HepG2 (cell line): Measurements from ENCODE around the gene CD300C. TPM values are rescaled to one million over a fixed set of nuclear protein-coding genes. Genes with fewer than 3 reads are reported as not detected.

ENCODE experiments used
- ATAC-seq: fragments of 200-7000 bp; cut with Tn5 transposase; 3 replicates; pipeline ENCODE4 v1.9.1; 2020; ENCODE audit warnings: mild to moderate bottlenecking, moderate library complexity
- BruUV-seq: library from RNA; stranded (reverse); fragments of 400-500 nt; replicated peaks from 2 replicates; lab custom pipeline; 2021; lab: Mats Ljungman, UMichigan
- CTCF ChIA-PET: fragments of 300-600 bp; formaldehyde crosslinking; extraction: SDS; loops from one replicate; lab custom pipeline; 2021; ENCODE audit warnings: low total read pairs, inconsistent platforms, low intra/inter-chr PET ratio; lab: Yijun Ruan, JAX
- POLR2A ChIA-PET: fragments of 350-600 bp; sonication (Branson Sonifier 250); formaldehyde crosslinking; loops from one replicate; lab custom pipeline; 2020; ENCODE audit warnings: antibody characterized with exemption, inconsistent platforms; lab: Yijun Ruan, JAX
- DNase-seq: peaks from one replicate; pipeline ENCODE4 v3.0.0-alpha.2; 2015; ENCODE audit warnings: low spot score
- FAIRE-seq: peaks from 3 replicates; lab custom pipeline; 2011; peaks lifted over from hg19 to GRCh38; lab: Jason Lieb, UNC
- H2AFZ ChIP-seq: one replicate; pipeline ENCODE4 v1.6.1; 2011; ENCODE audit warnings: low read length, inconsistent platforms
- H3K27ac ChIP-seq: fragments of 300-600 bp; 3 replicates; pipeline ENCODE4 v1.8.0; 2011; ENCODE audit warnings: mixed run types, mild to moderate bottlenecking, mixed read lengths, low read length, inconsistent platforms; ENCODE audit not compliant: insufficient read depth; ENCODE audit errors: extremely low read length
- H3K27me3 ChIP-seq, 2 experiments: fragments of 200-600 bp in 1 of 2; 2 replicates in 1 of 2; 3 replicates in 1 of 2; pipeline versions ENCODE4 v1.6.0 to v1.8.0; 2011; ENCODE audit warnings: low read length in 2 of 2, mild to moderate bottlenecking in 2 of 2, moderate library complexity in 2 of 2, inconsistent platforms in 1 of 2; ENCODE audit not compliant: insufficient read depth in 2 of 2, control insufficient read depth in 1 of 2
- H3K36me3 ChIP-seq, 2 experiments: fragments of 200-600 bp in 1 of 2; replicated peaks in 1 of 2; 2 replicates in 1 of 2; 3 replicates in 1 of 2; pipeline versions ENCODE4 v1.5.1 to v1.8.0; 2011; ENCODE audit warnings: low read length in 2 of 2, inconsistent platforms in 1 of 2; ENCODE audit not compliant: insufficient read depth in 2 of 2, control insufficient read depth in 1 of 2
- H3K4me1 ChIP-seq: 2 replicates; pipeline ENCODE4 v1.5.1; 2012; ENCODE audit warnings: low read length, inconsistent platforms; ENCODE audit not compliant: insufficient read depth
- H3K4me2 ChIP-seq: 2 replicates; pipeline ENCODE4 v1.6.0; 2011; ENCODE audit warnings: low read depth, low read length, inconsistent platforms
- H3K4me3 ChIP-seq, 3 experiments: fragments of 200-600 bp in 1 of 3; sonication (generic), shearing (Covaris generic) in 1 of 3; replicated peaks in 1 of 3; 2 replicates each; pipeline ENCODE4 v1.5.1; 2011 to 2016; ENCODE audit warnings: low read length in 3 of 3, inconsistent platforms in 2 of 3, low read depth in 2 of 3, mild to moderate bottlenecking in 2 of 3, control low read depth in 1 of 3, mixed read lengths in 1 of 3; ENCODE audit not compliant: insufficient read depth in 1 of 3
- H3K79me2 ChIP-seq: one replicate; pipeline ENCODE4 v1.6.1; 2011; ENCODE audit warnings: low read length, inconsistent platforms; ENCODE audit not compliant: insufficient read depth
- H3K9ac ChIP-seq: 2 replicates; pipeline ENCODE4 v1.6.0; 2011; ENCODE audit warnings: mild to moderate bottlenecking, low read depth, low read length, inconsistent platforms; ENCODE audit not compliant: insufficient read depth
- H3K9me3 ChIP-seq: 2 replicates; pipeline ENCODE4 v1.5.1; 2012; ENCODE audit warnings: mild to moderate bottlenecking, low read length
- H4K20me1 ChIP-seq: 2 replicates; pipeline ENCODE4 v1.6.0; 2011; ENCODE audit warnings: inconsistent platforms, mild to moderate bottlenecking, low read length, moderate library complexity; ENCODE audit not compliant: insufficient read depth
- DMAP1 ChIP-seq: IDR thresholded peaks from 2 replicates; pipeline ENCODE4 v1.6.1; 2016
- GZF1 ChIP-seq: sonication (generic); formaldehyde crosslinking; IDR thresholded peaks from 2 replicates; pipeline ENCODE4 v1.5.1; 2020; ENCODE audit warnings: mild to moderate bottlenecking, missing genetic modification reagents
- IRX3 ChIP-seq: sonication (generic); formaldehyde crosslinking; IDR thresholded peaks from 2 replicates; pipeline ENCODE4 v1.8.1; 2023; ENCODE audit warnings: mild to moderate bottlenecking, low read depth, missing genetic modification reagents, borderline replicate concordance
- SMAD9 ChIP-seq: sonication (generic); formaldehyde crosslinking; IDR thresholded peaks from 2 replicates; pipeline ENCODE4 v1.5.1; 2020; ENCODE audit warnings: mild to moderate bottlenecking, missing genetic modification reagents
- YEATS2 ChIP-seq: sonication (generic); formaldehyde crosslinking; IDR thresholded peaks from 2 replicates; pipeline ENCODE4 v1.4.0; 2020; ENCODE audit warnings: missing genetic modification reagents, borderline replicate concordance
- ZC3H4 ChIP-seq: sonication (generic); formaldehyde crosslinking; IDR thresholded peaks from 2 replicates; pipeline ENCODE4 v1.4.0; 2020; ENCODE audit warnings: missing genetic modification reagents, borderline replicate concordance
- ZNF317 ChIP-seq: sonication (generic); formaldehyde crosslinking; IDR thresholded peaks from 2 replicates; pipeline ENCODE4 v1.5.0; 2020; ENCODE audit warnings: mild to moderate bottlenecking, missing genetic modification reagents
- ZNF589 ChIP-seq: sonication (generic); formaldehyde crosslinking; conservative IDR thresholded peaks from 2 replicates; pipeline ENCODE4 v1.8.0; 2022; ENCODE audit warnings: mild to moderate bottlenecking, moderate library complexity, missing genetic modification reagents
- ZNF761 ChIP-seq: sonication (generic); formaldehyde crosslinking; conservative IDR thresholded peaks from 2 replicates; pipeline ENCODE4 v1.4.0; 2020; ENCODE audit warnings: mild to moderate bottlenecking, missing genetic modification reagents
- WGBS: methylation state at CpG from one replicate; pipeline ENCODE4 v1.1.6; 2017; ENCODE audit warnings: low lambda C conversion rate; 5-methylcytosine and 5-hydroxymethylcytosine counted together
- in situ Hi-C: cut with HindIII; loops from 2 replicates; pipeline ENCODE4 v1.10.0; 2017; ENCODE audit warnings: low pct_unique_long_range_greater_than_20kb; ENCODE audit not compliant: extremely low pct_ligation_motif_present
- intact Hi-C: fragments of 100-400 bp; cut with micrococcal nuclease; formaldehyde crosslinking; loops from one replicate; pipeline ENCODE4 v1.10.0; 2022; ENCODE audit not compliant: unreplicated experiment
- polyA plus RNA-seq, 8 experiments: library from polyadenylated mRNA; depleted of rRNA in 3 of 8; stranded (reverse) in 7 of 8; unstranded in 1 of 8; fragments of >200 nt; fragmentation: Illumina TruSeq in 4 of 8; extraction: Trizol in 4 of 8; gene quantifications; 2 replicates each; pipeline versions ENCODE4 v1.2.1 to v1.2.3, GENCODE V29; 2011 to 2016; ENCODE audit warnings: low read depth in 4 of 8, missing spikeins in 1 of 8, mixed read lengths in 1 of 8; ENCODE audit not compliant: insufficient read depth in 1 of 8
- total RNA-seq, 5 experiments: library from RNA; depleted of rRNA; stranded (reverse); fragments of >200 nt; fragmentation: Illumina TruSeq; extraction: Trizol; gene quantifications; 2 replicates each; pipeline ENCODE4 v1.2.3, GENCODE V29; 2016; ENCODE audit warnings: low read depth in 1 of 5
- TF ChIP-seq, protein P1 (sequence below): sonication (generic); formaldehyde crosslinking; conservative IDR thresholded peaks from 2 replicates; pipeline ENCODE4 v1.4.0; 2020; ENCODE audit warnings: missing genetic modification reagents
- TF ChIP-seq, protein P2 (sequence below): fragments of 450-650 bp; IDR thresholded peaks from 2 replicates; pipeline ENCODE4 v1.6.1; 2016

The CD300C gene
- total and polyA plus RNA-seq, 2 of the 13 experiments (the other 11 are each of a cell fraction or from before 2014, with no cell fraction given), result not detected

DNA sequence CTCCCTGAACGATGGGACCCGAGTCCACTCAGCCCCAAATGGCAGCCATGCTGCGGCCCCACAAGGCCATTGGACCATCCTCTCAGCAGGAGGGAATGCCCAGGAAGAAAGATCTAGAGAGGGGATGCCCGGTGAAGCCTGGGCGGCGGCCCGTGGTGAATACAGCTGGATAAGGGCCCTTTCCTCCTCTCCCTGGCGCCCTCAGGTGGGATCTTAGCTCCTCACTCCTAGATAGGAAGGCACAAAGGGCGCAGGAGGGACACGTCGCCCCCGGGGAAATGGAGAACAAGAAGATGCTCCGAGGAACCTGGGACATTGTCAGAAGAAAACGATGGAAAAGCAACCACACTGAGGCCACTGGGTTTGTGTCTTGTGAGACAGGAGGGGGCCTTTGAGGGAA lies 2.5 kb downstream of the CD300C start:
- FAIRE-seq (no peak), DNase-seq (no peak), ATAC-seq (no peak)
- 3% methylated on average over 14 of the region's 14 CpGs for WGBS
- Histone ChIP-seq H2AFZ (no peak overlapping the region), H3K27me3 (peaks cover 33 to 97% of the 10 kb centered on the region in 2 experiments), H3K4me2 (no peak overlapping the region), H3K36me3 (no peaks in the 10 kb centered on the region), H3K9ac (no peak overlapping the region), H3K79me2 (no peaks in the 10 kb centered on the region), H3K9me3 (no peaks in the 10 kb centered on the region), H3K27ac (no peak overlapping the region), H3K4me1 (no peaks in the 10 kb centered on the region), H4K20me1 (no peaks in the 10 kb centered on the region), H3K4me3 (no peak overlapping the region)
- TF ChIP-seq SMAD9 (CRISPR knock-in tag), result no peak
- TF ChIP-seq DMAP1 (CRISPR knock-in tag), result no peak
- TF ChIP-seq, protein P1, sequence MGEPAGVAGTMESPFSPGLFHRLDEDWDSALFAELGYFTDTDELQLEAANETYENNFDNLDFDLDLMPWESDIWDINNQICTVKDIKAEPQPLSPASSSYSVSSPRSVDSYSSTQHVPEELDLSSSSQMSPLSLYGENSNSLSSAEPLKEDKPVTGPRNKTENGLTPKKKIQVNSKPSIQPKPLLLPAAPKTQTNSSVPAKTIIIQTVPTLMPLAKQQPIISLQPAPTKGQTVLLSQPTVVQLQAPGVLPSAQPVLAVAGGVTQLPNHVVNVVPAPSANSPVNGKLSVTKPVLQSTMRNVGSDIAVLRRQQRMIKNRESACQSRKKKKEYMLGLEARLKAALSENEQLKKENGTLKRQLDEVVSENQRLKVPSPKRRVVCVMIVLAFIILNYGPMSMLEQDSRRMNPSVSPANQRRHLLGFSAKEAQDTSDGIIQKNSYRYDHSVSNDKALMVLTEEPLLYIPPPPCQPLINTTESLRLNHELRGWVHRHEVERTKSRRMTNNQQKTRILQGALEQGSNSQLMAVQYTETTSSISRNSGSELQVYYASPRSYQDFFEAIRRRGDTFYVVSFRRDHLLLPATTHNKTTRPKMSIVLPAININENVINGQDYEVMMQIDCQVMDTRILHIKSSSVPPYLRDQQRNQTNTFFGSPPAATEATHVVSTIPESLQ (CRISPR knock-in tag), result no peak
- no peak for TF ChIP-seq ZC3H4 (CRISPR knock-in tag)
- TF ChIP-seq ZNF761 (CRISPR knock-in tag), result no peak
- no peak for TF ChIP-seq YEATS2 (CRISPR knock-in tag)
- TF ChIP-seq IRX3 (CRISPR knock-in tag), result no peak
- TF ChIP-seq, protein P2, sequence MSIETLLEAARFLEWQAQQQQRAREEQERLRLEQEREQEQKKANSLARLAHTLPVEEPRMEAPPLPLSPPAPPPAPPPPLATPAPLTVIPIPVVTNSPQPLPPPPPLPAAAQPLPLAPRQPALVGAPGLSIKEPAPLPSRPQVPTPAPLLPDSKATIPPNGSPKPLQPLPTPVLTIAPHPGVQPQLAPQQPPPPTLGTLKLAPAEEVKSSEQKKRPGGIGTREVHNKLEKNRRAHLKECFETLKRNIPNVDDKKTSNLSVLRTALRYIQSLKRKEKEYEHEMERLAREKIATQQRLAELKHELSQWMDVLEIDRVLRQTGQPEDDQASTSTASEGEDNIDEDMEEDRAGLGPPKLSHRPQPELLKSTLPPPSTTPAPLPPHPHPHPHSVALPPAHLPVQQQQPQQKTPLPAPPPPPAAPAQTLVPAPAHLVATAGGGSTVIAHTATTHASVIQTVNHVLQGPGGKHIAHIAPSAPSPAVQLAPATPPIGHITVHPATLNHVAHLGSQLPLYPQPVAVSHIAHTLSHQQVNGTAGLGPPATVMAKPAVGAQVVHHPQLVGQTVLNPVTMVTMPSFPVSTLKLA, result no peak
- TF ChIP-seq GZF1, result no peak
- TF ChIP-seq ZNF589 (CRISPR knock-in tag), result no peak
- no peak for TF ChIP-seq ZNF317
- ChIA-PET CTCF (no interaction called here), POLR2A (no interaction called here)
- intact Hi-C loops, result no loop called here
- BruUV-seq, result no TSS peak
- in situ Hi-C loops, result no loop called here
